Ammon's horn (tissue), 1 donor: ENCODE measurements around the gene MYO10.

ENCODE experiments used
- DNase-seq: peaks from one replicate; pipeline ENCODE4 v3.0.0-alpha.2; 2016; ENCODE audit warnings: low spot score

Gene MYO10

GRCh38 chr5:16916262-16916878 lies 19.7 kb downstream of the MYO10 start:
- no peak for DNase-seq

GRCh38 chr5:16914584-16914983 lies 21.5 kb downstream of the MYO10 start:
- DNase-seq, result no peak

- no peak for DNase-seq
Observed at GRCh38 chr5:16914108-16914435, 22.0 kb downstream of the MYO10 start.

- DNase-seq, result no peak
Observed at GRCh38 chr5:16913187-16914107, 22.6 kb downstream of the MYO10 start.

- no peak for DNase-seq
Observed at GRCh38 chr5:16912080-16912479, 24.0 kb downstream of the MYO10 start.

- no peak for DNase-seq
Observed at GRCh38 chr5:16909464-16909863, 26.6 kb downstream of the MYO10 start.

GRCh38 chr5:16907270-16907669 lies 28.8 kb downstream of the MYO10 start:
- DNase-seq, result no peak

GRCh38 chr5:16906255-16906654 lies 29.8 kb downstream of the MYO10 start:
- no peak for DNase-seq

- DNase-seq, result no peak
Observed at GRCh38 chr5:16903480-16904300, 32.4 kb downstream of the MYO10 start.

GRCh38 chr5:16902846-16903245 lies 33.2 kb downstream of the MYO10 start:
- no peak for DNase-seq

- no peak for DNase-seq
Observed at GRCh38 chr5:16901021-16901644, 35.0 kb downstream of the MYO10 start.

- DNase-seq, result no peak
Observed at GRCh38 chr5:16899171-16899570, 36.9 kb downstream of the MYO10 start.

GRCh38 chr5:16897800-16898199 lies 38.3 kb downstream of the MYO10 start:
- DNase-seq, result no peak

GRCh38 chr5:16897284-16897704 lies 38.8 kb downstream of the MYO10 start:
- DNase-seq, result no peak

GRCh38 chr5:16896767-16897166 lies 39.3 kb downstream of the MYO10 start:
- DNase-seq, result no peak

- no peak for DNase-seq
Observed at GRCh38 chr5:16894236-16895057, 41.6 kb downstream of the MYO10 start.

- DNase-seq, result no peak
Observed at GRCh38 chr5:16891033-16891432, 45.1 kb downstream of the MYO10 start.

GRCh38 chr5:16889972-16890519 lies 46.0 kb downstream of the MYO10 start:
- no peak for DNase-seq

GRCh38 chr5:16889203-16889971 lies 46.7 kb downstream of the MYO10 start:
- no peak for DNase-seq

GRCh38 chr5:16888694-16889124 lies 47.4 kb downstream of the MYO10 start:
- no peak for DNase-seq
